SU-DHL-6 (cell line): ENCODE data around the gene PPARA.

Source experiments
- H2AFZ ChIP-seq: fragments of 200-600 bp; sonication (generic); 2 replicates; pipeline ENCODE4 v1.6.1; 2014; ENCODE audit warnings: low read depth, mild to moderate bottlenecking, moderate library complexity, mixed read lengths, antibody characterized with exemption, low read length; ENCODE audit not compliant: severe bottlenecking
- H3F3A ChIP-seq: fragments of 200-600 bp; shearing (Covaris generic); 2 replicates; pipeline ENCODE4 v1.6.0; 2016; ENCODE audit warnings: antibody characterized with exemption, mild to moderate bottlenecking; ENCODE audit not compliant: insufficient read depth
- H3K27ac ChIP-seq: fragments of 200-600 bp; sonication (generic); 2 replicates; pipeline ENCODE4 v1.5.1; 2016; ENCODE audit warnings: low read depth, mild to moderate bottlenecking, low read length, moderate library complexity, mixed read lengths
- H3K27me3 ChIP-seq: fragments of 200-600 bp; sonication (generic), shearing (Covaris generic); 2 replicates; pipeline ENCODE4 v1.6.0; 2014; ENCODE audit warnings: mild to moderate bottlenecking, low read length
- H3K36me3 ChIP-seq: fragments of 200-600 bp; sonication (generic); 2 replicates; pipeline ENCODE4 v1.6.1; 2014; ENCODE audit warnings: mild to moderate bottlenecking, low read length, mixed read lengths
- H3K4me2 ChIP-seq: fragments of 300-600, 200-600 bp; shearing (Covaris generic), sonication (generic); 2 replicates; pipeline ENCODE4 v1.6.0; 2014; ENCODE audit warnings: low read length, low read depth, mild to moderate bottlenecking; ENCODE audit not compliant: poor library complexity, severe bottlenecking
- H3K4me3 ChIP-seq: fragments of 200-600 bp; sonication (generic); 2 replicates; pipeline ENCODE4 v1.5.1; 2014; ENCODE audit warnings: antibody characterized with exemption, low read length, mild to moderate bottlenecking, mixed read lengths; ENCODE audit not compliant: insufficient read depth, poor library complexity, severe bottlenecking
- H3K79me2 ChIP-seq: fragments of 200-600 bp; sonication (generic); 2 replicates; pipeline ENCODE4 v1.6.1; 2014; ENCODE audit warnings: mild to moderate bottlenecking, low read length, moderate library complexity; ENCODE audit not compliant: insufficient read depth
- H3K9ac ChIP-seq: fragments of 200-600 bp; sonication (generic); 2 replicates; pipeline ENCODE4 v1.7.0; 2014; ENCODE audit warnings: mild to moderate bottlenecking, low read length
- H3K9me2 ChIP-seq: fragments of 200-600 bp; sonication (generic); replicated peaks from 2 replicates; pipeline ENCODE4 v1.6.1; 2014; ENCODE audit warnings: low read length; ENCODE audit not compliant: insufficient read depth
- H3K9me3 ChIP-seq: fragments of 200-600 bp; sonication (generic); 2 replicates; pipeline ENCODE4 v1.6.1; 2014; ENCODE audit warnings: low read length, mixed read lengths; ENCODE audit not compliant: insufficient read depth
- H4K20me1 ChIP-seq: fragments of 200-600 bp; sonication (generic); 2 replicates; pipeline ENCODE4 v1.6.1; 2014; ENCODE audit warnings: low read depth, mild to moderate bottlenecking, antibody characterized with exemption, low read length, moderate library complexity, mixed read lengths
- CTCF ChIP-seq: fragments of 200-600 bp; sonication (generic); IDR thresholded peaks from one replicate; pipeline ENCODE4 v1.5.1; 2017; ENCODE audit warnings: antibody characterized with exemption, mild to moderate bottlenecking, low read length, moderate library complexity; ENCODE audit not compliant: insufficient read depth, poor library complexity, severe bottlenecking
- EZH2phosphoT487 ChIP-seq: fragments of 200-600 bp; sonication (generic), shearing (Covaris generic); conservative IDR thresholded peaks from 2 replicates; pipeline ENCODE4 v1.6.1; 2018; ENCODE audit warnings: mild to moderate bottlenecking, antibody characterized with exemption, low read length, moderate library complexity, mixed read lengths

The PPARA gene

DNA sequence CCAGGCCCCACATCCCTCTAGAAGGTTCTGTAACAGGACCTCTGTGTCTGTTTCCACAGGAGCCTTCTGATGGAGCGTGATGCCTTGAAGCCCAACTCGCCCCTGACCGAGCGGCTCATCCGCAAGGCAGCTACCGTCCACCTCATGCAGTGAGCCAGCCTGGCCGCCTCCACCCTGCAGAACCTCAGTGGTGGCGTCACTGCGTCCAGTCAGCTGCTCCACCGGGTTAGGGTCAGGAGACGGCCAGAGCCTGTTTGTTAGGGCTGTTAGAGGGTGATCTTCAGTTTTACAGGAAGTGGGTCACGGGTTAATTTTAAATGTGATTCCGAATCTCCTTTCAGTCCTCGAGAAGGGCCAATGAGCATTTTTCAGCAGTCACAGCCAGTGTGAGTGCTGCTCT is 142.4 kb downstream of the PPARA start:
- no peak overlapping the region for H3K27ac ChIP-seq
- H3F3A ChIP-seq, result peaks cover 4% of the 10 kb centered on the region; the same call in 1 of the 2 replicates
- H3K79me2 ChIP-seq, result peaks cover 9% of the 10 kb centered on the region
- H3K27me3 ChIP-seq, result no peaks in the 10 kb centered on the region
- H3K4me3 ChIP-seq, result no peak overlapping the region
- TF ChIP-seq EZH2phosphoT487 (no peak), CTCF (no peak)
- no peak overlapping the region for H3K9ac ChIP-seq
- no peak overlapping the region for H3K4me2 ChIP-seq
- no peaks in the 10 kb centered on the region for H3K9me2 ChIP-seq
- no peak overlapping the region for H2AFZ ChIP-seq
- H3K36me3 ChIP-seq, result no peaks in the 10 kb centered on the region
- no peaks in the 10 kb centered on the region for H3K9me3 ChIP-seq
- H4K20me1 ChIP-seq, result no peaks in the 10 kb centered on the region
